Stimulated activated CD8-positive, alpha-beta memory T cell treated with anti-CD3 and anti-CD28 coated beads, Interleukin-4, amount 100 ng/mL, for 4 hours (primary cell): Measurements from ENCODE around the gene CAPZB.
A peak's percentile ranks its signal among the peaks of the same experiment; 100 is the strongest.

Experiments
- DNase-seq, 2 donors: peaks; one replicate each; pipeline ENCODE4 v3.0.0-alpha.2; 2020; ENCODE audit warnings: low read depth in 2 of 2, low spot score in 1 of 2

CAPZB gene

DNA sequence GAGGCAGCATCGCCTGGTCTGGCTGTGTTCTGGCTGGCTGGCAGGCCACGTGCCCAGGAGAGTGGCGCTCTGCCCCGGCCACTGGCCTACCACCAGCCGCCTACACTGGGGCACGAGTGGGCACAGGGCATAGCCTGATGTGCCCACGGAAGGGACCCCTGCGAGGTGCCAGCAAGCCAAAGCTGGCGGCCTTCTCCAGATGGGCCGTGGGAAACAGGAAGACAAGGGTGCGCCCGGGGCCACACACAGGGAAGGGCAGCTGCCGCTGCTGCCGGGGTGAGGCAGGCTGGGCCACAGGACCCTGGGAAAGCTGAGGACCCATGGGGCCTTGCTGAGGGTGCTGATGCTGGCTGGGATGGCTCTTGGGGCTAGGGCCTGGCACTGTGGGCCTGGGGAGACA lies 132.5 kb downstream of the CAPZB start:
- DNase-seq = no peak

DNA sequence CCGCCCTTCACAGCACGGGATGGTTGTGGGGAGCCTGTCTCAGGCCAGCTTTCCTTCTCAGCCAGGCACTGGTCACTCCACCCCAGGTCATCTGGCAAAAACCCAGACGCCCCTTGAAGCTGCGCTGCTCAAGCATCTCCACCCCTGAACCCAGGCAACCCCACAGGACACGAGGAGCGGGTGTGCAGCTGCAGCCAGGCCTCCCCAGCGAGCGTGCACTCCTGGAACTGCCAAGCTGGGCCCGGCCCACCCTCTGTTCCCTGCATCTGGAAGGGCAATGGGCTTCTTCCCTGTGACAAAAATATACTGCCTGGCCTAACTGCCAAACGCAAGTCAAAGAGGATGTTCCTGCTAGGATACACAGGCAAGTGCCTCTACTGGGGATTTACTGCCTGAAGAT lies 133.5 kb downstream of the CAPZB start:
- DNase-seq = no peak

DNA sequence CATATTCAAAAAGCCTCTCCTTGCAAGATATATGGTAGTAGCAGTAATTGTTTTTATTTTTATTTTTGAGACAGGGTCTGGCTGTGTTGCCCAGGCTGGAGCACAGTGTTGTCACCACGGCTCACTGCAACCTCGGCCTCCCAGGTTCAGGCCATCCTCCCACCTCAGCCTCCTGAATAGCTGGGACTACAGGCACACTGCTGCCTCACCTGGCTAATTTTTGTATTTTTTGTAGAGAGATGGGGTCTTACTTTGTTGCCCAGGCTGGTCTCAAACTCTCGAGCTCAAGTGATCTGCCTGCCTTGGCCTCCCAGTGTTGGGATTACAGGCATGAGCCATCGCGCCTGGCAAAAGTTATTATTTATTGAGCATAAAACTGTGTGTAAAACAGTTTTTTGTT lies 134.8 kb downstream of the CAPZB start:
- no peak for DNase-seq

GRCh38 chr1:19349999-19350398 lies 135.3 kb downstream of the CAPZB start:
- no peak for DNase-seq

DNA sequence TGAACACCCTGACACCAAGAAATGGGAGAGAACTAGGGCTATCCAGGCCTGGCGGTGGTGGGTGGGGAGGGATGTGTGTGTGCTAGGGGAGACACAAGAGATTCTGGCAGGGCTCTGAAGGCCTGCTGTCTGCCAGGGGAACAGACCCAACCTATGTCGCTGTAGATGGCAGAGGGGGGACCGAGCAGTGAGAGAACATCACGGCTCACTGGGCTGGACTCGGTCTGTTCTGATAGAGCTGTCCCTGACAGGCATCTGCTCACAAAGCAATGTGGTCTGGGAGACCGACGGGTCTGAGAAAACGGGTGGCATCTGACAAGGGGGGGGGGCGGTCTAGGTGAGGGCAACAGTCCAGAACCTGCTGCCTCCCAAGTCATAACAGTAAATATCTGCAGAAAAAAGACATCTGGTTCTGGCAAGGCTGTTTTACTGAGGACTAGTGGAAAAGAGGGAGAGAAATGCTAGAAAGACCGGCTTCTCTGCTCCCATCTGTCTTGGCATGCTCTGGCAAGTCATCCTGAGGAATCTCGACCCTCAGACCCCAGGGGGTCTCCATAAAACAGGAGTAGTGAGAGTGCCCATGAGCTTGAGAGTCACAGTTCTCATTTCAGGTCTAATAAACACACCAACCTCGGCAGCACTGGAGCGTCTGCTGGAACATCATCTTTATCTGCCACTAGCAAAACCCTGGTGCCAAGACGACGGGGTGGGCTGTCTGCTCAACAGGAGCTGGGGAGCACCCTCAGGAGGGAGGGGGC lies 136.7 kb downstream of the CAPZB start:
- DNase-seq = no peak

DNA sequence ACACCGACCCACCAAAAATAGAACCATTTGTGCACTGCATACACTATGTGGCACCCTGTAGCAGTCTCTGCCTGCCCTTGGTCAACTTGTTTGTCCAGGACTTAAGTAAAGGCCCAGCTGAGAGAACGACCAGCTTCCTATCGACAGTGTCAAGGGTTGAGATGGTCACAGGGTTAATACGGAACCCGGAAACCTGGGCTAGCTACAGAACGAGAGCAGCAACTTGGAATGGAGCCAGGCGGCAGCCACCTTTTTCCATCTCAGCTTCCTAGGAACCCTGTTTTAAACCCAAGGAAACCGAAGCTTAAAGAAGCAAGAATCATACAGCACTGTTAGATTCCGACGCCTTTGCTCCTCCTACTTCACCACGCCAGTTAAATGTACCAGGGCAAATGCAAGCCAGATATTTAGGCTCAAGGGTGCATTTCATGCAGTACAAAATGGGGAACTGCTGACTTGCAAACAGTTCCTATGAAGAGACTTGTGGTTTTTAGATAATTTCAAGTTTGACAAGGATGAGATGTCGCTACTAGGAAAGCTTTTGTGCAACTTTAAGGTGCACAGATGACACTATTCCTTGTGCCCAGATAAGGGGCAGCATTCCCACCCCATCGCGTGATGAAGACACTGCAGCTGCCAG lies 137.7 kb downstream of the CAPZB start:
- DNase-seq = no peak

DNA sequence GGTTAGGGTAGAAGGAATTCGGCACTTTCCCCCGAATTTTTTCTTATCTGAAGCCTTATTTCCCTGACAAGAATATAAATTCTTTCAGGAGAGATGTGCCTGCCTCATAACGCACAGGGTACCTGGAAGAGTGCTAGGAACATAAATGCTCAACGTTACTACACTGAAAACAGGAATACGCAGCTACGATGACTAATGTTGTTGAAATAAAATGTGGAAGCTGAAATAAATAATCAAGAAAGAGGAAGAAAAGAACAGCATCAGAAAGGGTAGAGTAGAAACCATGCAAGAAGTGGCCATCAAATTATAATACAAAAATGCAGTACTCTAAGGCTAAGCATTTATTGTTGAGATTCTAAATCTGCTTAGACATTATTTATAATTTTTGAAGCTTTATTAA lies 139.3 kb downstream of the CAPZB start:
- no peak for DNase-seq

GRCh38 chr1:19345391-19345790 lies 139.9 kb downstream of the CAPZB start:
- no peak for DNase-seq

GRCh38 chr1:19344831-19345230 lies 140.5 kb downstream of the CAPZB start:
- no peak for DNase-seq

GRCh38 chr1:19344372-19344810 lies 140.9 kb downstream of the CAPZB start:
- no peak for DNase-seq

DNA sequence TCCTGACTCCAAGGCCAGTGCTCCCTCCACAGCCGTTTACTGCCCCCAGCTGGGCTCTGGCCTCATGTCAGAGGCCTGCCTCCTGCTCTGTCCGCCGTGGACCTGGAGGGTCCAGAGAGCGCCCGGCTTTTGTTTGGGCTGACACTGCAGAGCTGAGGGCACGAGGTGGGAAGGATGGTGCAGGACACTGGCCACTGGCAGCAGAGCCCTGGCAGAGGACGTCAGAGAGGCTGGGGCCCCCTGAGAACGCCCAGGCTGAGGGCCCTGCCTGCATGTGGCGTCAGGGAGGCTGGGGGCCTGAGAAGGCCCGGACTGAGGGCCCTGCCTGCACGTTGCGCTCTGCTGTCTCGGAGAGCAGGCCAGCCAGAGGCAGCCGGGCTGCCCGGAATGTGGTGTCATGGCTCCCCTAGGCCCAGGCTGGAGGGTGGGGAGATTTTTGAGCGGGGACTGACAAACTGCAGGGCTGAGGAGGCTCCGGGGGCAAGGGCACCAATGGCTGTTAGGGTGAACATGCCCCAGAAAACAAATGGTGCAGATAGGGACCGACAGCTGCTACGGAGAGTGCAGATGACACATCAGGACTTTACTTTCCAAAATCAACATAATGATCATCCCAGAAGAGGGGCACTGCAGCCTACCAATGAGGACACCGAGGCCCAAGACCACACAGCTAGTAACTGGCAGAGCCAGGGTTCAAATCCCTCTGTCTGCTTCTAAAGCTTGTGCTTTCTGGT lies 141.6 kb downstream of the CAPZB start:
- DNase-seq = no peak

DNA sequence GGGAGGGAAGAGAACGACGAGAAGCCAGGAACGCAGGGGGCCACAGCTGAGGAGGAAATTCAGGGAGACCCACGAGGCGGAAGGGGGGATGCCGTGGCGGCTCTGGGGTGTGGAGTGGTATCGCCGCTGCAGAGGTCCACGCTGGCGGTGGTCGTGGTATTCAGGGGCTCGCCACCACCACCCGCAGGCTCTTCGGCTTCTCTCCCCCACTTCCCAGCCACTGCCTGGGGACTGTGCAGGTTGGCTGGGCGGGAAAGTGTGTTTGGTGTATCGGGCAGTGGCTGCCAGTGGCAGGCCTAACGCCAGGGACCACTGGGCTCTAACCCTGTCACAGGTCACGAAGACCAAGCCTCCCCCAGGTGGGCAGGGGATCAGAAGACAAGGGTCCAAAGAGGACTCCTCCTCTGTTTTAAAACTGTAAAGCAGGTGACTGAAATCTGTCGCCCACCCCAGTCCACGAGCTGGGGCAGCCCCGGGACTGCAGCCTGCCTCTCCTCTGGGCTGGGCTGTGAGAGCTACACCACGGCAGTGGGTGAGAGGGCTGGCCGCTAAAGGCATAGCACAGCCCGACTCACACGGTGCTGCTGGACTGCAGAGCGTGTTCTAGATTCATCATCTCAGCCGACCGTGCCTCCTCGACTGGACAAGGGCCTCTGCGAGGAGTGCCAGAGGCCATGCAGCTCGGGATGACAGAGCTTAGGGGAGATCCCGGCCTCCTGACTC lies 142.3 kb downstream of the CAPZB start:
- DNase-seq = no peak

DNA sequence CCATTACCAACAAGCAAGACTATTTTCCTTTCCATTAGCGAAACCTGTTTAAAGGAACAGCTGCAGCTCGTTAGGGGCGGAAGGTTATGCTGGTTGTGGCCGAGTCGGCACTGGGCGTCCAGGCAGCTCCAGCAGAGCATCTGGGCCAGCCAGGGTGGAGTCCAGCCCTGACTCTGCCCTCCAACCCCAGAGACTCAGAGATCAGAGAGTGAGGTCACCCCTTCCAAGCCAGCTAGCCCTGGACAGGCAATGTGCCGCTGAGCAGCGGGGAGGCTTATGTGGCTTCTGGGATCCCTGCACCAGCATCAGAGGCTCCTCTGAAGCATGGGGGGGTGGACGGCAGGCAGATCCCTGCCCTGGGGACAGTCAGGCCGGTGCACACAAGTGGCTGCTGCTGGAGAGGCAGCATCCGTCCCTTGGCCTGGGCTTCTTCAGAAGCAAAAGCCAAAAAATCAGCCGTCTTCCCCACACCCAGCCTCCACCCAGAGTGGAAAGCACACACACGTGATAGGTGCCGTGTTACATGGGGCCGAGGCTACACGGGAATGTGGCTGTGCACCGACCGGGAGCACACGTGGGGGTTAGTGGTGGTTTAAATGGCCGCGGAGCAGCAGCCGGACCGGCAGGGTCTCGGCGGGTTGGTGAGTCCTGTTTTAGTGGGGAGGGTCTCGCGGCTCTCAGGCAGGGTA lies 143.1 kb downstream of the CAPZB start:
- no peak for DNase-seq

- peak; percentile 50 to 62 for DNase-seq
These were observed 143.9 kb downstream of the CAPZB start for GRCh38 chr1:19341201-19342061.

DNA sequence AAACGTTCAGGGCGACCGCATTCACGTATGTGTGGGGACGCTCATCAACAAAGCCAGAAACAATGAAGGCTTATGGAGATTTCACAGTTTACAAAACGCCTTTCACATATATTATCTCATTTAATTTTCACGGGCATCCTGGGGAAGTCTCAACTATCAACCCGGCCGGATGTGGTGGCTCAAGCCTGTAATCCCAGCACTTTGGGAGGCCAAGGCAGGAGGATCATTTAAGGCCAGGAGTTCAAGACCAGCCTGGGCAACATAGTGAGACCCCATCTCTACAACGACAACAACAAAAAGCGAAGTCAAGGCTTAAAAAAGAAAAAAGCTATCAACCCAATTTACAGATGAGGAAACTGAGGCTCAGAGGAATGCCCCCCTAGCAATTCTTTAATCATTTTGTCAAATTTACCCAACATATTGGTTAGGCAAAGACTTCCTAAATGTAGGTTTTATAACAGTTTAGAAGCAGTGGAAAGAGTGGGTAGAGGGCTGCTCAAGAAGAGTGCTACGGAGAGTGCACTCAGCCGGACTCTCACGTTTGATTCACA lies 144.9 kb downstream of the CAPZB start:
- DNase-seq = no peak

DNA sequence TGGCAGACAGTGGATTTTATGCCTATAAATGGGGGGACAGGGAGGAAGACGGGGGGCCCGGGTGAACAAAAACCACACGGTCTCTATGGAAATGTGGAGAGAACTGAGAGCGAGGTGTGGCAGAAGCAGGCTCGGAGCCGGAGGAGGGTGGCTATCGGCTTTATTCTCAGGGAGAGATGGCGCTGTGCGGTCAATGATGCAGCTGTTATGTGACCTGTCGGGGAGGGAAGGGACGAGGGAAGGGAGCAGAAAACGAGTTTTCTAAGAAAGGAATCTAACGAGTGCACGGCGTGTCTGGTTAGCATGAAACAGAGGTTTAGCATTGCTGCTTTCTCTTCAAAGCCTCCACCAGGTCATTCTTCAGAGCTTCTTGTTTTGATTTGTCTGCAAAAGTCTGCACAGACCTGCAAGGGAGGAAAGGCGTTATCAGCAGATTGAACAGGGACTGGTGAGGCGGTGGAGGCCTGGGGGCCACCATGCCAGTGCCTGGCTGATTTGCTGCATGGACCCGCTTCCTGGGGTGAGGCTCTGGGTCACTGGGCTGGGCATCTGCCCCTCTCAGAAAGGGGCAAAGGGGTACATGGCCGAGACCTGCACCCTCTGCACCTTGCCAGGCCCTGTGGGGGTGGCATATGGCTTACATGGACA lies 146.0 kb downstream of the CAPZB start:
- no peak for DNase-seq

GRCh38 chr1:19338323-19338762 lies 147.0 kb downstream of the CAPZB start:
- no peak for DNase-seq

DNA sequence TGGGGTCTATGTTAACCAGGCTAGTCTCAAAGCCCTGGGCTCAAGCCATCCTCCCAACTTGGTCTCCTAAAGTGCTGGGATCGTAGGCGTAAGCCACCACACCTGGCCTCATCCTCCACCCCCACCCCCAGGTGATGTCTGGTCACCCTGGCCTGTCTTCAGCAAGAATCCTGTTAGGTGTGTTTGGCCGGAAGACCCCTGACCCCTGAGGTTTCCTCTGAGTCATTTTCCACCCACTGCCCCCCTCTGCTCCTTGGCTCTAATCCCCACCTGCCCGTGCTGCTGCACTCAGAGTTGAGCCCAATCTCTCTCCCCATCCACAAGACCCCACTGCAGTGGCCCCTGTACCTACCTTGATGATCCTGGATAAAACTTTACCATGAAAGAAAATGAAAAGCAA lies 148.1 kb downstream of the CAPZB start:
- DNase-seq = no peak

GRCh38 chr1:19336543-19336942 lies 148.8 kb downstream of the CAPZB start:
- DNase-seq = peak in 1 of 2 donors; percentile 13
